ENCODE results near the gene FLVCR1.
"Not testable (repeated sequence)": the region's sequence is repeated elsewhere in the genome, so short reads cannot be mapped to it uniquely, and the experiment has no call there.

Gene FLVCR1

DNA sequence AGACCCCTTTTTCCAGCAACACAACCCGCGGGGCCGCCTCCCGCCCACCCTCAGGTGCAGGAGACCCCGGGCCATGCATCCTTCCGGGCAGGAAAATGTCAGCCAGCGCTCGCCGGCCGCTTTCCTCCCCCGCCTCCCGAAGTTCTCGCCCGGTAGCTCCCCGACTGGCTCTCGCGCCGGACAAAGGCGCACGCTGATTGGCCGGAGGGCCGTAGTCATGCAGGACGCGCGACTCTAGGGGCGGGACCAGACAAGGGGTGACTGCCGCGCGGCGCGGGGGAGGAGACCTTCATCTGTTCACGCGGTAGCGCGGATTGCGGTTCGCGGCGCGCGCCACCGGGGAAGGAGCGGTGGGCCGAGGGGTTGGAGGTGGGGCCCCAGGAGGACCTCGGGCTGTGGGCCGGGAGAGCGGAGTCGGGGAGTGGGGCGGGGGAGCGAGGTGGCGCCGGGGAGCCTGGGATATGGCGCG, at the start of gene FLVCR1:
Gene FLVCR1, plus strand, starts transcription at position 284 of the 469 bp plus-strand sequence. Its CDS starts 178 bp downstream, at position 462.
- peak; percentile 99 for DNase-seq (ENCODE audit: low read depth, low spot score)

DNA sequence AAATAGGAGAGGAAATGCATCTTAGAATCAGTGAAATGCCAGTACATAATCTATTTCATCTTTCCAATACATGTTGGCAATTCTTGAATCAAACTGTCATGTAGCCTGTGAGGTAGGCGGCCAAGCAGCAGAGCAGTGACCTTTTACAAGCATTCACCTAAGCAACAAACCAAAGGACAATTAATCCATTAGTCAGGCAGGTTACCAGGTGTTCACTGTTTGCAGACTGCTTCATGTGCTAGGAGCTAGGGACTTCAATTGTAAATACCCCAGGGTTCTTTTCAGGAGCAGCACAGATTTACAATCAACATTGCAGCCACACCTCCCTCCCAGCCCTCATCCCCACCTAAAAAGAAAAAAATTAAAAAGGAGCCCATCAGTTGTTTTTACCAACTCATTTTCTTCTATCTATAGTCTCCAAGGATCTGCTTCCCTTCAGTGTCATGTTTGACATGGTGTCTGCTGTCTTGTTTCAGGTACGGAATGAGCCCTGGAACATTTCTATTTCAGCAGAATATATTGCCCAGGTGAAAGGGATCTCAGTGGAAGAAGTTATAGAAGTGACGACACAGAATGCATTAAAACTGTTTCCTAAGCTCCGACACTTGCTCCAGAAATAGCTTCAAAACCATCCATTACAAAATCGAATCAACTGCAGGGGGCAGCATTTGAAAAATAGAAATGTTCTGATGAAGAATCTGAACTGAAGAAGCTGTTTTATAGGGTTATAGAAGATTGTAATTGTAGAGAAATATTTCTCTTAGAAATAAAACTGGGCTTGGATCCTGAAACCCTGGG, 43.3 kb upstream of the FLVCR1 start:
- DNase-seq (ENCODE audit: low read depth, low spot score) = peak; percentile 16

GRCh38 chr1:212816567-212817278, 41.4 kb upstream of the FLVCR1 start:
- no peak for DNase-seq (ENCODE audit: low read depth, low spot score)

DNA sequence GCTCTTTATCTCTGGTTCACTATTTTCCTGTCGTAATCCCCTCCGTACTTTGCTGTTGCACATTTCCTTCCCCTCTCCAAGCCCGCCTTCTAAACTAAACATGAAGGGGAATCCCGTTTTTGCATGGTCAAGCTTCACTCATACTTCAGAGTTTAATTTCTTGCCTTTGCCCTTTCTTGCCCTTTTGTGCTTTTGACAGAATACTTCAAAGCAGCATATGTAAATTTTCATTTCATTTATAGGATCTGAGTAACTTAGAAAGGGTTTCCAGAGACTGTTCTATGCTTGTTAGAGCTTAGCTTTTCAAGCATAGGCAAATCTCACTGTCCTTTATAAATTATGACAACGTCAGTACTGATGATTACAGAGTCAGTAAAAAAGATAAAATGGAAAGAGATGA, 38.3 kb upstream of the FLVCR1 start:
- DNase-seq (ENCODE audit: low read depth, low spot score) = no peak

DNA sequence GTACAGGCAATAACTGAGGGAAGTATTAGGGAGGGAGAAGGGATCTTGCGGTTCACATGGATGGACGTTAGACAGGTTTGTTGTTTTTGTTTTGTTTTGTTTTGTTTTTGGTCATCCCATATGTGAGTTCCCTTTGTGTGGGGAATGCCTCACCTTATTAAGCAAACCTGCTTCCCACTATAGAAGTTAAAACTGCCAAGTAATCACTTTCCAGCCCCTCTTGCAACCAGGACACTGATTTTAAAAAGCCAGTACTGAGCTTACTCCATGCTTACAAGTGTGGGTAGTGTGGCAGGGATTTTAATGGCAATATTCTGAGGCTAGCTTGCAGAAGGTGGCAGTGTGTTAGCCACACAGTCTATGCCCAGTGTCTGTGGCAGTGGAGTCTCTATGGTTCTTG, 37.1 kb upstream of the FLVCR1 start:
- DNase-seq (ENCODE audit: low read depth, low spot score) = no peak

GRCh38 chr1:212822956-212823355, 35.1 kb upstream of the FLVCR1 start:
- no peak for DNase-seq (ENCODE audit: low read depth, low spot score)

- no peak for DNase-seq (ENCODE audit: low read depth, low spot score)
These were observed 33.9 kb upstream of the FLVCR1 start for GRCh38 chr1:212824201-212824600.

GRCh38 chr1:212825798-212826452, 32.1 kb upstream of the FLVCR1 start:
- no peak for DNase-seq (ENCODE audit: low read depth, low spot score)

- DNase-seq (ENCODE audit: low read depth, low spot score) = no peak
These were observed 30.8 kb upstream of the FLVCR1 start for GRCh38 chr1:212827171-212827776.

GRCh38 chr1:212827831-212828278, 30.2 kb upstream of the FLVCR1 start:
- DNase-seq (ENCODE audit: low read depth, low spot score) = no peak

DNA sequence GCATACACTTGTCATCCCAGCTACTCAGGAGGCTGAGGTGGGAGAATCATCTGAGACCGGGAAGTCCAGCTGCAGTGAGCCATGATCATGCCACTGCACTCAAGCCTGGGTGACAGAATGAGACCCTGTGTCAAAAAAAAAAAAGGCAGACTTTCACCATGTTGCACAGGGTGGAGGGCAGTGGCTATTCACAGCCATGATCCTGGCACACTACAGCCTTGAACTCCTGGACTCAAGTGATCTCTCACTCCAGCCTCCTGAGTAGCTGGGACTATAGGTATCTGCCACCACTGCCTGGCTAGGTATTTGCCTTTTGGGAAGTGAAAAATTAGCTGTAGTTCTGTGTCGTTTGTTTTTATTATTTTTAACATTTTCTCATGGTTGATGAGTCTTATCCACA, 29.7 kb upstream of the FLVCR1 start:
- DNase-seq (ENCODE audit: low read depth, low spot score) = no peak

GRCh38 chr1:212833211-212834207, 24.6 kb upstream of the FLVCR1 start:
- not testable (repeated sequence) for DNase-seq (ENCODE audit: low read depth, low spot score)

DNA sequence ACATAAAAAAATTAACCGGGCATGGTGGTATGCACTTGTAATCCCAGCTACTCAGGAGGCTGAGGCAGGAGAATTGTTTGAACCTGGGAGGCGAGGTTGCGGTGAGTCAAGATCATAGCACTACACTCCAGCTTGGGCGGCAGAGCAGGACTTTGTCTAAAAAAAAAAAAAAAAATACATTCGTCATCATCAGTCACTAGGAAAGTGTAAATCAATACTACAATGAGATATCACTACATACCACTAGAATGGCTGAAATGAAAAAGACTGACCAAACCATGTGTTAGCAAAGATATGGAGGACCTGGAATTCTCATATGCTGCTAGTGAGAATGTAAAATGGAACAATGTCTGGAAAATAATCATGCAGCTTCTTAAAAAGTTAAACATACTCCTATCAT, 19.9 kb upstream of the FLVCR1 start:
- DNase-seq (ENCODE audit: low read depth, low spot score) = no peak

- DNase-seq (ENCODE audit: low read depth, low spot score) = not testable (repeated sequence)
These were observed 13.6 kb upstream of the FLVCR1 start for GRCh38 chr1:212844521-212844920.

DNA sequence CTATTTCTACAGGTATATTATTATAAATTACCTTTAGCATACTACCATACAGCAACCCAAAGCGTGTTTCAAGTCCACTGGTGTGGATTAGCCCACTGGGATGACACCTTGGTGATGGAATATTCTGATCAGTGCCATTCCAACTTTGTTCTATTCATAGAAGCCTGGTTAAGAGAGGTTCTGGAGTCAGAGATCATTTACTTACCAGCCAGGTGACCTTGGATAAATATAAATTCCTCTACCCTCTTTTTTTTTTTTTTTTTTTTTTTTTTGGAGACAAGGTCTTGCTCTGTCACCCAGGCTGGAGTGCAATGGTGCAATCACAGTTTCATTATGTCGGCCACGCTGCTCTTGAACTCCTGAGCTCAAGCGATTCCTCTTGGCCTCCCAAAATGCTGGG, 10.5 kb upstream of the FLVCR1 start, which contains the start of gene SPATA45:
Gene SPATA45, minus strand, starts transcription at position 101 of the 400 bp plus-strand sequence. CDS start 11,500 bp downstream, outside the sequence.
- DNase-seq (ENCODE audit: low read depth, low spot score) = no peak

- DNase-seq (ENCODE audit: low read depth, low spot score) = no peak
These were observed 5.9 kb upstream of the FLVCR1 start for GRCh38 chr1:212852105-212852688.

DNA sequence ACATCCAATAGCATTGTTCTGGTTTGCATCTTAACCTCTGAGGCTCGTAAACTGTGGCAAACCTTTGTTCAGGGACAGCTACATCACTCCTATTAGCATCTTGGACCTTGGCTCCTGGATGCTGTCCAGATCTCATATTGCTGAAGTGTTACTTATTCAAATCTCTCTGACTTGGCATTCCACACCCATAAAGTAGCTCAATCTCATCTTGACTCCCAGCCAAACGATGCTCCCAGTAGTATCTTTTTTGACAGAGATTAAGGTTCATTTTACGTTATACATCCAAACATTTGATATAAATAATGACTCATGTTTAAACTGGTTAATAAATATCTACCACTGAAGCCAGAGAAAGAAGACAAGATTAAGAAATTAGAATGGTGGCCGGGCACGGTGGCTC, 4.4 kb upstream of the FLVCR1 start:
- DNase-seq (ENCODE audit: low read depth, low spot score) = no peak

- DNase-seq (ENCODE audit: low read depth, low spot score) = no peak
These were observed 1.3 kb upstream of the FLVCR1 start for GRCh38 chr1:212856755-212857154.

- peak; percentile 65 for DNase-seq (ENCODE audit: low read depth, low spot score)
These were observed 588 bp downstream of the FLVCR1 start for GRCh38 chr1:212858461-212859265.

All from astrocyte of the hippocampus (primary cell).